ENCODE data around the gene TBL3.
A peak's percentile ranks its signal among the peaks of the same experiment; 100 is the strongest.
"Not testable (repeated sequence)": the region's sequence is repeated elsewhere in the genome, so short reads cannot be mapped to it uniquely, and the experiment has no call there.

Gene TBL3

GRCh38 chr16:1944612-1945199 lies 27.1 kb upstream of the TBL3 start:
- no peak for DNase-seq

- DNase-seq: no peak
Observed at GRCh38 chr16:1945559-1946391, 26.1 kb upstream of the TBL3 start.

- DNase-seq: no peak
Observed at GRCh38 chr16:1946495-1947368, 25.1 kb upstream of the TBL3 start.

GRCh38 chr16:1947369-1947670 lies 24.5 kb upstream of the TBL3 start:
- no peak for DNase-seq

- DNase-seq: no peak
Observed at GRCh38 chr16:1949507-1949906, 22.3 kb upstream of the TBL3 start.

- DNase-seq: no peak
Observed at GRCh38 chr16:1950047-1950446, 21.8 kb upstream of the TBL3 start.

GRCh38 chr16:1950559-1950958 lies 21.3 kb upstream of the TBL3 start:
- no peak for DNase-seq

- DNase-seq: no peak
Observed at GRCh38 chr16:1953734-1954133, 18.1 kb upstream of the TBL3 start.

- DNase-seq: not testable (repeated sequence)
Observed at GRCh38 chr16:1957434-1958142, 14.3 kb upstream of the TBL3 start.

GRCh38 chr16:1958143-1958491 lies 13.7 kb upstream of the TBL3 start:
- not testable (repeated sequence) for DNase-seq

GRCh38 chr16:1958715-1959268 lies 13.1 kb upstream of the TBL3 start:
- DNase-seq: no peak

- peak; percentile 92 for DNase-seq
Observed at GRCh38 chr16:1959269-1960039, 12.4 kb upstream of the TBL3 start, which contains the start of gene NDUFB10. NDUFB10 (plus strand) TSS chr16:1959538; CDS start chr16:1959625, 87 bp downstream.

- peak; percentile 67 for DNase-seq
Observed at GRCh38 chr16:1960665-1961630, 10.9 kb upstream of the TBL3 start.

- DNase-seq: peak; percentile 41
Observed at GRCh38 chr16:1961651-1962067, 10.2 kb upstream of the TBL3 start.

GRCh38 chr16:1962161-1963153 lies 9.4 kb upstream of the TBL3 start:
- DNase-seq: not testable (repeated sequence)

- peak; percentile 52 for DNase-seq
Observed at GRCh38 chr16:1963806-1964505, 7.9 kb upstream of the TBL3 start.

- DNase-seq: peak; percentile 100
Observed at GRCh38 chr16:1964506-1965395, 7.1 kb upstream of the TBL3 start, which contains the start of gene RPS2. RPS2 (minus strand) TSS chr16:1964826; CDS start chr16:1964625, 201 bp downstream.

Measured in stimulated activated CD4-positive, alpha-beta T cell treated with anti-CD3 and anti-CD28 coated beads, Interleukin-4, amount 100 ng/mL, for 24 hours (primary cell).